ENCODE data around the gene ABLIM1.

The ABLIM1 gene

GRCh38 chr10:114532226-114532625 is 125.8 kb downstream of the ABLIM1 start:
- no peak for DNase-seq (ENCODE audit: extremely low spot score)
- CTCF ChIA-PET, result no interaction called here
- POLR2A ChIA-PET, result no interaction called here
- TF ChIP-seq PKNOX1 (IDR thresholded peaks at IDR 0.05) (no peak), ZNF384 (IDR thresholded peaks at IDR 0.05) (no peak), NFRKB (IDR thresholded peaks at IDR 0.05) (no peak), LEF1 (IDR thresholded peaks at IDR 0.05; ENCODE audit: borderline replicate concordance) (no peak), CTBP1 (IDR thresholded peaks at IDR 0.05; ENCODE audit: borderline replicate concordance) (no peak), FOXA1 (IDR thresholded peaks at IDR 0.05) (no peak), SP1 (IDR thresholded peaks at IDR 0.05) (no peak), TARDBP (IDR thresholded peaks at IDR 0.05) (no peak), ARNT (IDR thresholded peaks at IDR 0.05) (no peak), ELF4 (IDR thresholded peaks at IDR 0.05) (no peak), SUZ12 (IDR thresholded peaks at IDR 0.05) (no peak), FOXK2 (IDR thresholded peaks at IDR 0.05) (no peak), BHLHE40 (IDR thresholded peaks at IDR 0.05; ENCODE audit: borderline replicate concordance) (no peak), L3MBTL2 (conservative IDR thresholded peaks at IDR 0.05) (no peak), FOXM1 (IDR thresholded peaks at IDR 0.05; ENCODE audit: borderline replicate concordance) (no peak)

- peak; percentile 96 for DNase-seq (ENCODE audit: extremely low spot score)
- ChIA-PET CTCF (interaction anchor here (2.2 kb wide), 1 partner anchor 223 kb away, joined by 7 read pairs; no protein-coding TSS in a partner anchor), POLR2A (interaction anchor here (0.6 to 1.4 kb wide), 6 partner anchors 8 to 223 kb away, joined by 3 to 7 read pairs (median 4); no protein-coding TSS in a partner anchor)
- TF ChIP-seq ELF4 (IDR thresholded peaks at IDR 0.05), result peak; percentile 39; the same call in 1 of the 2 replicates
- TF ChIP-seq CTBP1 (IDR thresholded peaks at IDR 0.05; ENCODE audit: borderline replicate concordance), result no peak
- TF ChIP-seq FOXM1 (IDR thresholded peaks at IDR 0.05; ENCODE audit: borderline replicate concordance), result no peak
- TF ChIP-seq PKNOX1 (IDR thresholded peaks at IDR 0.05), result no peak
- no peak for TF ChIP-seq SUZ12 (IDR thresholded peaks at IDR 0.05)
- TF ChIP-seq ZNF384 (IDR thresholded peaks at IDR 0.05), result peak; percentile 32; the same call in 1 of the 2 replicates
- TF ChIP-seq L3MBTL2 (conservative IDR thresholded peaks at IDR 0.05), result peak; percentile 89
- no peak for TF ChIP-seq ARNT (IDR thresholded peaks at IDR 0.05)
- no peak for TF ChIP-seq FOXK2 (IDR thresholded peaks at IDR 0.05)
- TF ChIP-seq HDGF (IDR thresholded peaks at IDR 0.05; ENCODE audit: borderline replicate concordance), result no peak
- no peak for TF ChIP-seq NFRKB (IDR thresholded peaks at IDR 0.05)
- no peak for TF ChIP-seq FOXA1 (IDR thresholded peaks at IDR 0.05)
- no peak; the same call in 1 of the 2 replicates for TF ChIP-seq LEF1 (IDR thresholded peaks at IDR 0.05; ENCODE audit: borderline replicate concordance)
- TF ChIP-seq BHLHE40 (IDR thresholded peaks at IDR 0.05; ENCODE audit: borderline replicate concordance), result peak; percentile 66
- TF ChIP-seq TARDBP (IDR thresholded peaks at IDR 0.05), result no peak
- TF ChIP-seq SP1 (IDR thresholded peaks at IDR 0.05), result no peak
Observed at GRCh38 chr10:114526504-114527238, 131.4 kb downstream of the ABLIM1 start.

GRCh38 chr10:114526126-114526503 is 132.0 kb downstream of the ABLIM1 start:
- CTCF ChIA-PET, result interaction anchor here (2.2 kb wide), 1 partner anchor 222 kb away, joined by 7 read pairs; no protein-coding TSS in a partner anchor
- no peak for DNase-seq (ENCODE audit: extremely low spot score)

GRCh38 chr10:114525368-114525949 is 132.6 kb downstream of the ABLIM1 start:
- CTCF ChIA-PET, result no interaction called here
- TF ChIP-seq PKNOX1 (IDR thresholded peaks at IDR 0.05) (0 out of 2 replicates have a peak, but pooled peaks have one; percentile 6), ZNF384 (IDR thresholded peaks at IDR 0.05) (peak; percentile 44; the same call in 1 of the 2 replicates), HDGF (IDR thresholded peaks at IDR 0.05; ENCODE audit: borderline replicate concordance) (no peak)
- DNase-seq (ENCODE audit: extremely low spot score), result no peak
- POLR2A ChIA-PET, result no interaction called here

More at GRCh38 chr10:114526126-114526503, 132.0 kb downstream of the ABLIM1 start:
- TF ChIP-seq ELF4 (IDR thresholded peaks at IDR 0.05) (no peak), ZNF384 (IDR thresholded peaks at IDR 0.05) (no peak), ARNT (IDR thresholded peaks at IDR 0.05) (no peak), L3MBTL2 (conservative IDR thresholded peaks at IDR 0.05) (no peak), LEF1 (IDR thresholded peaks at IDR 0.05; ENCODE audit: borderline replicate concordance) (no peak), TARDBP (IDR thresholded peaks at IDR 0.05) (no peak), PKNOX1 (IDR thresholded peaks at IDR 0.05) (no peak), SP1 (IDR thresholded peaks at IDR 0.05) (no peak), FOXA1 (IDR thresholded peaks at IDR 0.05) (no peak), BHLHE40 (IDR thresholded peaks at IDR 0.05; ENCODE audit: borderline replicate concordance) (no peak), FOXK2 (IDR thresholded peaks at IDR 0.05) (no peak), HDGF (IDR thresholded peaks at IDR 0.05; ENCODE audit: borderline replicate concordance) (no peak), CTBP1 (IDR thresholded peaks at IDR 0.05; ENCODE audit: borderline replicate concordance) (no peak)
- POLR2A ChIA-PET, result interaction anchor here (1.3 to 1.4 kb wide), 2 partner anchors 11 to 108 kb away, joined by 3 to 6 read pairs; no protein-coding TSS in a partner anchor

- DNase-seq (ENCODE audit: extremely low spot score), result no peak
- TF ChIP-seq ARNT (IDR thresholded peaks at IDR 0.05), result no peak
- TF ChIP-seq TARDBP (IDR thresholded peaks at IDR 0.05), result no peak
- no peak for TF ChIP-seq L3MBTL2 (conservative IDR thresholded peaks at IDR 0.05)
- no peak for TF ChIP-seq FOXM1 (IDR thresholded peaks at IDR 0.05; ENCODE audit: borderline replicate concordance)
- TF ChIP-seq HDGF (IDR thresholded peaks at IDR 0.05; ENCODE audit: borderline replicate concordance), result no peak
- no peak for TF ChIP-seq ELF4 (IDR thresholded peaks at IDR 0.05)
- CTCF ChIA-PET, result interaction anchor here (0.6 to 1.1 kb wide), 2 partner anchors 24 to 171 kb away, joined by 3 read pairs; no protein-coding TSS in a partner anchor
- POLR2A ChIA-PET, result no interaction called here
Observed at GRCh38 chr10:114523876-114524275, 134.2 kb downstream of the ABLIM1 start.

Data from HEK293T (cell line).